22Rv1 (cell line): ENCODE measurements around the gene MTCL1.

Experiments used
- H3K27ac ChIP-seq: fragments of 450-650 bp; 2 replicates; pipeline ENCODE4 v1.5.1; 2017
- CTCF ChIP-seq: fragments of 450-650 bp; IDR thresholded peaks from 2 replicates; pipeline ENCODE4 v1.5.1; 2017; ENCODE audit warnings: mild to moderate bottlenecking
- ZFX ChIP-seq: fragments of 450-650 bp; IDR thresholded peaks from 2 replicates; pipeline ENCODE4 v1.6.1; 2017; ENCODE audit warnings: antibody characterized with exemption, borderline replicate concordance

MTCL1 gene

GRCh38 chr18:8826971-8827370 lies 121.6 kb downstream of the MTCL1 start:
- no peak for TF ChIP-seq CTCF
- TF ChIP-seq ZFX: no peak
- no peak overlapping the region for H3K27ac ChIP-seq

GRCh38 chr18:8828300-8828699 lies 122.9 kb downstream of the MTCL1 start:
- no peak for TF ChIP-seq CTCF
- TF ChIP-seq ZFX: no peak
- H3K27ac ChIP-seq: no peak overlapping the region

GRCh38 chr18:8828798-8829197 lies 123.4 kb downstream of the MTCL1 start:
- no peak overlapping the region for H3K27ac ChIP-seq
- TF ChIP-seq CTCF (no peak), ZFX (no peak)

GRCh38 chr18:8830067-8831060 lies 125.0 kb downstream of the MTCL1 start:
- TF ChIP-seq ZFX (no peak), CTCF (no peak)
- H3K27ac ChIP-seq: no peak overlapping the region

GRCh38 chr18:8831112-8831511 lies 125.8 kb downstream of the MTCL1 start:
- TF ChIP-seq CTCF (no peak), ZFX (no peak)
- no peak overlapping the region for H3K27ac ChIP-seq

- no peak overlapping the region for H3K27ac ChIP-seq
- no peak for TF ChIP-seq ZFX
- no peak for TF ChIP-seq CTCF
These were observed 126.2 kb downstream of the MTCL1 start for GRCh38 chr18:8831531-8831930.

- no peak for TF ChIP-seq CTCF
- no peak for TF ChIP-seq ZFX
- H3K27ac ChIP-seq: no peak overlapping the region
These were observed 128.1 kb downstream of the MTCL1 start for GRCh38 chr18:8833480-8833879.
